ENCODE measurements around the gene SLC9A1.

GRCh38 chr1:27126391-27126790, 28.5 kb downstream of the SLC9A1 start:
- no peak for TF ChIP-seq EZH2phosphoT487 (IDR thresholded peaks at IDR 0.05; ENCODE audit: insufficient read depth, low read depth)
- TF ChIP-seq EZH2 (IDR thresholded peaks at IDR 0.05; ENCODE audit: insufficient read depth, poor library complexity, severe bottlenecking), result no peak

All from GM23248 (cell line).